NAMALWA (cell line): ENCODE data around the gene TMEM14B.
A peak's percentile ranks its signal among the peaks of the same experiment; 100 is the strongest.
"Not testable (repeated sequence)": the region's sequence is repeated elsewhere in the genome, so short reads cannot be mapped to it uniquely, and the experiment has no call there.

Source experiments
- DNase-seq: peaks from one replicate; pipeline ENCODE4 v3.0.0-alpha.2; 2015; ENCODE audit warnings: low spot score

Gene TMEM14B

GRCh38 chr6:10747251-10747972 lies at the start of gene TMEM14B:
Gene TMEM14B, plus strand, starts transcription at chr6:10747805. Its CDS starts 1,441 bp downstream, at chr6:10749246.
- DNase-seq: peak; percentile 97

- no peak for DNase-seq
Observed at GRCh38 chr6:10713962-10714361, 33.6 kb upstream of the TMEM14B start.

- peak; percentile 63 for DNase-seq
Observed at GRCh38 chr6:10719296-10719963, 28.2 kb upstream of the TMEM14B start.

GRCh38 chr6:10719964-10720264 lies 27.7 kb upstream of the TMEM14B start:
- no peak for DNase-seq

GRCh38 chr6:10720265-10720959 lies 27.2 kb upstream of the TMEM14B start:
- DNase-seq: peak; percentile 34

- peak; percentile 46 for DNase-seq
Observed at GRCh38 chr6:10720960-10721849, 26.4 kb upstream of the TMEM14B start.

- DNase-seq: no peak
Observed at GRCh38 chr6:10721850-10722569, 25.6 kb upstream of the TMEM14B start.

- DNase-seq: no peak
Observed at GRCh38 chr6:10722570-10722819, 25.1 kb upstream of the TMEM14B start.

- DNase-seq: peak; percentile 89
Observed at GRCh38 chr6:10722820-10723566, 24.6 kb upstream of the TMEM14B start, which contains the start of gene TMEM14C. Gene TMEM14C, plus strand, starts transcription at chr6:10723070. Its CDS starts 1,544 bp downstream, at chr6:10724614.

- no peak for DNase-seq
Observed at GRCh38 chr6:10723567-10723881, 24.1 kb upstream of the TMEM14B start.

GRCh38 chr6:10725044-10725443 lies 22.6 kb upstream of the TMEM14B start:
- no peak for DNase-seq

- no peak for DNase-seq
Observed at GRCh38 chr6:10725716-10726115, 21.9 kb upstream of the TMEM14B start.

GRCh38 chr6:10730254-10730653 lies 17.4 kb upstream of the TMEM14B start:
- no peak for DNase-seq

- DNase-seq: no peak
Observed at GRCh38 chr6:10733151-10733715, 14.4 kb upstream of the TMEM14B start.

GRCh38 chr6:10733863-10734262 lies 13.7 kb upstream of the TMEM14B start:
- DNase-seq: no peak

- DNase-seq: no peak
Observed at GRCh38 chr6:10736731-10737130, 10.9 kb upstream of the TMEM14B start.

- no peak for DNase-seq
Observed at GRCh38 chr6:10740061-10740460, 7.5 kb upstream of the TMEM14B start.

GRCh38 chr6:10741643-10742042 lies 6.0 kb upstream of the TMEM14B start:
- DNase-seq: not testable (repeated sequence)

- DNase-seq: no peak
Observed at GRCh38 chr6:10742251-10742650, 5.4 kb upstream of the TMEM14B start.

- no peak for DNase-seq
Observed at GRCh38 chr6:10743515-10743914, 4.1 kb upstream of the TMEM14B start.

GRCh38 chr6:10745116-10745515 lies 2.5 kb upstream of the TMEM14B start:
- DNase-seq: no peak
